Esophagus squamous epithelium (tissue), 4 donors: ENCODE measurements around the gene MDFIC2.

ENCODE experiments used
- POLR2A ChIP-seq, 4 donors: fragments of 450-650 bp; IDR thresholded peaks; one replicate each; pipeline ENCODE4 v1.6.1; 2017; ENCODE audit warnings: antibody characterized with exemption in 4 of 4, mild to moderate bottlenecking in 4 of 4, moderate library complexity in 3 of 4
- TF ChIP-seq, protein P1 (sequence below), 6 experiments: fragments of 450-650 bp in 4 of 6; fragments of 200-600 bp in 2 of 6; sonication (generic) in 2 of 6; IDR thresholded peaks; one replicate each; pipeline ENCODE4 v1.5.1; 2016 to 2019; ENCODE audit warnings: antibody characterized with exemption in 6 of 6, mild to moderate bottlenecking in 4 of 6, moderate library complexity in 4 of 6

- TF ChIP-seq, protein P1, sequence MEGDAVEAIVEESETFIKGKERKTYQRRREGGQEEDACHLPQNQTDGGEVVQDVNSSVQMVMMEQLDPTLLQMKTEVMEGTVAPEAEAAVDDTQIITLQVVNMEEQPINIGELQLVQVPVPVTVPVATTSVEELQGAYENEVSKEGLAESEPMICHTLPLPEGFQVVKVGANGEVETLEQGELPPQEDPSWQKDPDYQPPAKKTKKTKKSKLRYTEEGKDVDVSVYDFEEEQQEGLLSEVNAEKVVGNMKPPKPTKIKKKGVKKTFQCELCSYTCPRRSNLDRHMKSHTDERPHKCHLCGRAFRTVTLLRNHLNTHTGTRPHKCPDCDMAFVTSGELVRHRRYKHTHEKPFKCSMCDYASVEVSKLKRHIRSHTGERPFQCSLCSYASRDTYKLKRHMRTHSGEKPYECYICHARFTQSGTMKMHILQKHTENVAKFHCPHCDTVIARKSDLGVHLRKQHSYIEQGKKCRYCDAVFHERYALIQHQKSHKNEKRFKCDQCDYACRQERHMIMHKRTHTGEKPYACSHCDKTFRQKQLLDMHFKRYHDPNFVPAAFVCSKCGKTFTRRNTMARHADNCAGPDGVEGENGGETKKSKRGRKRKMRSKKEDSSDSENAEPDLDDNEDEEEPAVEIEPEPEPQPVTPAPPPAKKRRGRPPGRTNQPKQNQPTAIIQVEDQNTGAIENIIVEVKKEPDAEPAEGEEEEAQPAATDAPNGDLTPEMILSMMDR (IDR thresholded peaks at IDR 0.05) = no peak
- no peak for TF ChIP-seq POLR2A (IDR thresholded peaks at IDR 0.05)
Measured at GRCh38 chr3:70224337-70224736, 88.1 kb downstream of the MDFIC2 start.
